SH-SY5Y (cell line): Measurements from ENCODE around the gene FAM32A.

Experiments
- GATA2 ChIP-seq: IDR thresholded peaks from 2 replicates; pipeline ENCODE4 v1.6.1; 2011; ENCODE audit warnings: mild to moderate bottlenecking, low read depth, low read length
- GATA3 ChIP-seq: IDR thresholded peaks from 2 replicates; pipeline ENCODE4 v1.6.1; 2011; ENCODE audit warnings: low read depth, mild to moderate bottlenecking, low read length, moderate library complexity

Gene FAM32A

GRCh38 chr19:16218851-16219250 lies 33.6 kb downstream of the FAM32A start:
- TF ChIP-seq GATA3 (no peak), GATA2 (no peak)

GRCh38 chr19:16222806-16223205 lies 37.6 kb downstream of the FAM32A start:
- no peak for TF ChIP-seq GATA2
- TF ChIP-seq GATA3, result no peak

GRCh38 chr19:16223746-16224145 lies 38.5 kb downstream of the FAM32A start:
- TF ChIP-seq GATA3 (no peak), GATA2 (no peak)

GRCh38 chr19:16224293-16225045 lies 39.3 kb downstream of the FAM32A start:
- TF ChIP-seq GATA3, result no peak
- no peak for TF ChIP-seq GATA2

- TF ChIP-seq GATA3 (no peak), GATA2 (no peak)
These were observed 40.3 kb downstream of the FAM32A start for GRCh38 chr19:16225279-16226183.

- TF ChIP-seq GATA3 (no peak), GATA2 (no peak)
These were observed 41.0 kb downstream of the FAM32A start for GRCh38 chr19:16226184-16226591.

- TF ChIP-seq GATA2, result no peak
- no peak for TF ChIP-seq GATA3
These were observed 41.9 kb downstream of the FAM32A start for GRCh38 chr19:16226878-16227836.

- no peak for TF ChIP-seq GATA3
- TF ChIP-seq GATA2, result no peak
These were observed 42.8 kb downstream of the FAM32A start for GRCh38 chr19:16227837-16228636.

GRCh38 chr19:16228637-16229321 lies 43.6 kb downstream of the FAM32A start:
- no peak for TF ChIP-seq GATA3
- no peak for TF ChIP-seq GATA2

- TF ChIP-seq GATA2 (no peak), GATA3 (no peak)
These were observed 44.1 kb downstream of the FAM32A start for GRCh38 chr19:16229322-16229641.

GRCh38 chr19:16232127-16232526 lies 46.9 kb downstream of the FAM32A start:
- no peak for TF ChIP-seq GATA2
- no peak for TF ChIP-seq GATA3

GRCh38 chr19:16232568-16232967 lies 47.4 kb downstream of the FAM32A start:
- TF ChIP-seq GATA3 (no peak), GATA2 (no peak)

GRCh38 chr19:16233081-16233776 lies 48.0 kb downstream of the FAM32A start:
- no peak for TF ChIP-seq GATA3
- TF ChIP-seq GATA2, result no peak
